GM12878 (cell line): ENCODE results near the gene ZFAND2A. TPM values are rescaled to one million over a fixed set of nuclear protein-coding genes. Genes with fewer than 3 reads are reported as not detected.

ENCODE experiments used
- ATAC-seq: fragments of 200-7000 bp; cut with Tn5 transposase; 3 replicates; pipeline ENCODE4 v1.9.1; 2020; ENCODE audit warnings: mild to moderate bottlenecking, moderate library complexity
- BruUV-seq: library from RNA; stranded (reverse); fragments of 400-500 nt; replicated peaks from 2 replicates; lab custom pipeline; 2021; lab: Mats Ljungman, UMichigan
- CTCF ChIA-PET: fragments of 300-600 bp; sonication (Branson Sonifier 250); formaldehyde crosslinking; extraction: SDS; loops from one replicate; lab custom pipeline; 2021; ENCODE audit warnings: inconsistent platforms; lab: Yijun Ruan, JAX
- POLR2A ChIA-PET: fragments of 350-600 bp; formaldehyde crosslinking; extraction: SDS; loops from one replicate; lab custom pipeline; 2021; ENCODE audit warnings: inconsistent platforms; lab: Charles Lee
- RAD21 ChIA-PET: fragments of 300-600 bp; sonication (Branson Sonifier 250); formaldehyde crosslinking; loops from one replicate; lab custom pipeline; 2023; ENCODE audit warnings: antibody characterized with exemption; ENCODE audit not compliant: unreplicated experiment; lab: Charles Lee
- SMC1A ChIA-PET: fragments of 300-600 bp; sonication (Branson Sonifier 250); formaldehyde crosslinking; loops from one replicate; lab custom pipeline; 2023; ENCODE audit not compliant: unreplicated experiment, uncharacterized antibody; lab: Charles Lee
- DNase-seq: peaks from one replicate; pipeline ENCODE4 v3.0.0-alpha.2; 2011; ENCODE audit warnings: low read depth, low spot score
- FAIRE-seq: peaks from 3 replicates; lab custom pipeline; 2011; peaks lifted over from hg19 to GRCh38; lab: Jason Lieb, UNC
- H2AFZ ChIP-seq: 2 replicates; pipeline ENCODE4 v1.6.0; 2011; ENCODE audit warnings: low read depth, low read length, control low read depth; ENCODE audit not compliant: control insufficient read depth
- H3K27ac ChIP-seq: 2 replicates; pipeline ENCODE4 v1.5.1; 2011; ENCODE audit warnings: control low read depth; ENCODE audit not compliant: control insufficient read depth, insufficient read depth
- H3K27me3 ChIP-seq, 2 experiments: replicated peaks in 1 of 2; 2 replicates each; pipeline versions ENCODE4 v1.6.0 to v1.6.1; 2011; ENCODE audit warnings: low read length in 1 of 2; ENCODE audit not compliant: control insufficient read depth in 2 of 2, insufficient read depth in 2 of 2
- H3K36me3 ChIP-seq, 2 experiments: 2 replicates each; pipeline ENCODE4 v1.5.1; 2011; ENCODE audit warnings: low read length in 1 of 2; ENCODE audit not compliant: control insufficient read depth in 2 of 2, insufficient read depth in 2 of 2
- H3K4me1 ChIP-seq: 2 replicates; pipeline ENCODE4 v1.6.1; 2011; ENCODE audit warnings: mild to moderate bottlenecking, low read length, moderate library complexity, mixed read lengths; ENCODE audit not compliant: control insufficient read depth, insufficient read depth
- H3K4me2 ChIP-seq: 2 replicates; pipeline ENCODE4 v1.6.0; 2011; ENCODE audit warnings: control low read depth; ENCODE audit not compliant: control insufficient read depth, insufficient read depth
- H3K4me3 ChIP-seq: fragments of 200-600 bp; sonication (generic); 2 replicates; pipeline ENCODE4 v1.5.1; 2016
- H3K79me2 ChIP-seq: 2 replicates; pipeline ENCODE4 v1.6.0; 2011; ENCODE audit warnings: low read length; ENCODE audit not compliant: control insufficient read depth, insufficient read depth
- H3K9ac ChIP-seq: 2 replicates; pipeline ENCODE4 v1.8.0; 2011; ENCODE audit warnings: low read length, control low read depth, mixed read lengths; ENCODE audit not compliant: control insufficient read depth, insufficient read depth
- H3K9me3 ChIP-seq: replicated peaks from 3 replicates; pipeline ENCODE4 v1.5.1; 2011; ENCODE audit warnings: mild to moderate bottlenecking, low read length; ENCODE audit not compliant: control insufficient read depth, insufficient read depth
- H4K20me1 ChIP-seq: 2 replicates; pipeline ENCODE4 v1.6.0; 2011; ENCODE audit not compliant: control insufficient read depth, insufficient read depth
- BRCA1 ChIP-seq: IDR thresholded peaks from 2 replicates; pipeline ENCODE4 v1.6.1; 2011; ENCODE audit warnings: low read depth, low read length, improper control_type of control experiment
- CREM ChIP-seq: IDR thresholded peaks from 2 replicates; pipeline ENCODE4 v1.6.1; 2014; ENCODE audit warnings: antibody characterized with exemption, low read depth
- EP300 ChIP-seq, 2 experiments: fragments of 150-350 bp in 1 of 2; IDR thresholded peaks; 2 replicates each; pipeline ENCODE4 v1.6.1; 2011 to 2012; ENCODE audit warnings: low read depth in 2 of 2, low read length in 2 of 2, borderline replicate concordance in 1 of 2, improper control_type of control experiment in 1 of 2, inconsistent platforms in 1 of 2; ENCODE audit not compliant: control insufficient read depth in 1 of 2
- GABPA ChIP-seq: IDR thresholded peaks from 2 replicates; pipeline ENCODE4 v1.6.1; 2014; ENCODE audit warnings: antibody characterized with exemption, low read depth, mild to moderate bottlenecking, inconsistent platforms
- GATAD2B ChIP-seq: fragments of 450-650 bp; conservative IDR thresholded peaks from 2 replicates; pipeline ENCODE4 v1.6.1; 2017; ENCODE audit warnings: low read depth, mild to moderate bottlenecking, moderate library complexity
- HCFC1 ChIP-seq: fragments of 150-350 bp; IDR thresholded peaks from 2 replicates; pipeline ENCODE4 v1.6.1; 2014; ENCODE audit warnings: low read length
- KDM1A ChIP-seq: fragments of 200-600 bp; sonication (generic); IDR thresholded peaks from 2 replicates; pipeline ENCODE4 v1.6.1; 2016; ENCODE audit warnings: borderline replicate concordance
- MYC ChIP-seq: IDR thresholded peaks from 2 replicates; pipeline ENCODE4 v1.6.1; 2011; ENCODE audit warnings: mild to moderate bottlenecking, low read length, moderate library complexity, inconsistent platforms; ENCODE audit not compliant: insufficient read depth, insufficient replicate concordance, insufficient read length, severe bottlenecking
- PAX5 ChIP-seq: IDR thresholded peaks from 2 replicates; pipeline ENCODE4 v1.6.1; 2011; ENCODE audit warnings: low read depth, low read length, borderline replicate concordance
- SKIL ChIP-seq: fragments of 450-650 bp; IDR thresholded peaks from 2 replicates; pipeline ENCODE4 v1.6.1; 2017; ENCODE audit warnings: mild to moderate bottlenecking, low read depth, inconsistent platforms; ENCODE audit not compliant: poor library complexity, severe bottlenecking
- SUPT20H ChIP-seq: IDR thresholded peaks from 2 replicates; pipeline ENCODE4 v1.6.1; 2011; ENCODE audit warnings: low read depth, mild to moderate bottlenecking, low read length, moderate library complexity, borderline replicate concordance; ENCODE audit not compliant: control insufficient read depth
- WRNIP1 ChIP-seq: IDR thresholded peaks from 2 replicates; pipeline ENCODE4 v1.6.1; 2011; ENCODE audit warnings: low read depth, low read length, improper control_type of control experiment, borderline replicate concordance
- YBX1 ChIP-seq: fragments of 450-650 bp; IDR thresholded peaks from 2 replicates; pipeline ENCODE4 v1.6.1; 2016; ENCODE audit warnings: antibody characterized with exemption
- ZNF274 ChIP-seq: IDR thresholded peaks from one replicate; pipeline ENCODE4 v1.8.0; 2011; ENCODE audit not compliant: insufficient read length, insufficient read depth
- ZNF384 ChIP-seq: IDR thresholded peaks from 2 replicates; pipeline ENCODE4 v1.6.1; 2012; ENCODE audit warnings: low read depth, mild to moderate bottlenecking, low read length, improper control_type of control experiment, borderline replicate concordance
- ZZZ3 ChIP-seq: IDR thresholded peaks from 2 replicates; pipeline ENCODE4 v1.6.1; 2011; ENCODE audit warnings: low read depth; ENCODE audit not compliant: control insufficient read depth, insufficient read length
- WGBS: methylation state at CpG from one replicate; pipeline ENCODE4 v1.1.6; 2016; ENCODE audit warnings: low lambda C conversion rate; ENCODE audit not compliant: insufficient replicate concordance, insufficient coverage; ENCODE audit errors: missing lambda C conversion rate; 5-methylcytosine and 5-hydroxymethylcytosine counted together
- in situ Hi-C: fragments of 300-500 bp; cut with MboI; formaldehyde crosslinking; loops from 9 replicates; pipeline ENCODE4 v1.14.3; 2018; ENCODE audit warnings: mixed read lengths
- intact Hi-C: fragments of 100-400 bp; cut with micrococcal nuclease; formaldehyde crosslinking; loops from one replicate; pipeline ENCODE4 v1.14.2; 2022; ENCODE audit not compliant: unreplicated experiment
- polyA plus RNA-seq, 11 experiments: library from polyadenylated mRNA; depleted of rRNA in 4 of 11; unstranded in 6 of 11; stranded (reverse) in 5 of 11; fragments of >200 nt; fragmentation: Nextera tagmentation in 4 of 11; fragmentation: Illumina TruSeq in 1 of 11; extraction: Ambion mirVana in 4 of 11; extraction: Trizol in 1 of 11; gene quantifications; 1 replicate in 1 of 11; 2 replicates in 10 of 11; pipeline versions ENCODE4 v1.2.1 to v1.2.3, GENCODE V29; 2011 to 2016; ENCODE audit warnings: inconsistent platforms in 2 of 11, missing spikeins in 2 of 11, low read depth in 1 of 11
- total RNA-seq, 4 experiments: library from RNA; depleted of rRNA in 3 of 4; stranded (reverse); fragments of >200 nt in 3 of 4; fragmentation: Illumina TruSeq in 1 of 4; extraction: Trizol in 1 of 4; gene quantifications; 2 replicates each; pipeline versions ENCODE4 v1.2.1 to v1.2.3, GENCODE V29; 2013 to 2021
- TF ChIP-seq, protein P1 (sequence below): fragments of 450-650 bp; formaldehyde crosslinking; IDR thresholded peaks from 2 replicates; pipeline ENCODE4 v1.5.0; 2022; ENCODE audit warnings: mild to moderate bottlenecking, missing genetic modification characterization

Gene ZFAND2A
- total and polyA plus RNA-seq, 10 of the 15 experiments (the other 5 are each of a cell fraction or from before 2014, with no cell fraction given) = 14.8 to 39.9 (median 20.8) TPM

- 94% methylated on average over 9 of the region's 11 CpGs for WGBS
- Histone ChIP-seq H3K27ac (no peak overlapping the region), H3K4me3 (no peak overlapping the region), H3K4me1 (peaks cover 7% of the 10 kb centered on the region), H3K79me2 (peaks cover 24% of the 10 kb centered on the region), H2AFZ (no peak overlapping the region), H3K36me3 (peaks cover 18 to 22% of the 10 kb centered on the region in 2 experiments), H3K27me3 (no peaks in the 10 kb centered on the region), H3K9me3 (no peaks in the 10 kb centered on the region), H3K9ac (no peak overlapping the region), H4K20me1 (no peaks in the 10 kb centered on the region), H3K4me2 (no peak overlapping the region)
- intact Hi-C loops (no loop called here), in situ Hi-C loops (no loop called here)
- ChIA-PET CTCF (interaction anchor here (0.9 to 1.1 kb wide), 2 partner anchors 16 to 22 kb away, joined by 3 read pairs; a partner anchor contains a TSS), POLR2A (no interaction called here), SMC1A (no interaction called here), RAD21 (no interaction called here)
- DNase-seq = no peak
- no peak for ATAC-seq
- FAIRE-seq = no peak
- no peak for TF ChIP-seq PAX5
- TF ChIP-seq YBX1 = no peak
- TF ChIP-seq ZNF274 = no peak
- TF ChIP-seq, protein P1, sequence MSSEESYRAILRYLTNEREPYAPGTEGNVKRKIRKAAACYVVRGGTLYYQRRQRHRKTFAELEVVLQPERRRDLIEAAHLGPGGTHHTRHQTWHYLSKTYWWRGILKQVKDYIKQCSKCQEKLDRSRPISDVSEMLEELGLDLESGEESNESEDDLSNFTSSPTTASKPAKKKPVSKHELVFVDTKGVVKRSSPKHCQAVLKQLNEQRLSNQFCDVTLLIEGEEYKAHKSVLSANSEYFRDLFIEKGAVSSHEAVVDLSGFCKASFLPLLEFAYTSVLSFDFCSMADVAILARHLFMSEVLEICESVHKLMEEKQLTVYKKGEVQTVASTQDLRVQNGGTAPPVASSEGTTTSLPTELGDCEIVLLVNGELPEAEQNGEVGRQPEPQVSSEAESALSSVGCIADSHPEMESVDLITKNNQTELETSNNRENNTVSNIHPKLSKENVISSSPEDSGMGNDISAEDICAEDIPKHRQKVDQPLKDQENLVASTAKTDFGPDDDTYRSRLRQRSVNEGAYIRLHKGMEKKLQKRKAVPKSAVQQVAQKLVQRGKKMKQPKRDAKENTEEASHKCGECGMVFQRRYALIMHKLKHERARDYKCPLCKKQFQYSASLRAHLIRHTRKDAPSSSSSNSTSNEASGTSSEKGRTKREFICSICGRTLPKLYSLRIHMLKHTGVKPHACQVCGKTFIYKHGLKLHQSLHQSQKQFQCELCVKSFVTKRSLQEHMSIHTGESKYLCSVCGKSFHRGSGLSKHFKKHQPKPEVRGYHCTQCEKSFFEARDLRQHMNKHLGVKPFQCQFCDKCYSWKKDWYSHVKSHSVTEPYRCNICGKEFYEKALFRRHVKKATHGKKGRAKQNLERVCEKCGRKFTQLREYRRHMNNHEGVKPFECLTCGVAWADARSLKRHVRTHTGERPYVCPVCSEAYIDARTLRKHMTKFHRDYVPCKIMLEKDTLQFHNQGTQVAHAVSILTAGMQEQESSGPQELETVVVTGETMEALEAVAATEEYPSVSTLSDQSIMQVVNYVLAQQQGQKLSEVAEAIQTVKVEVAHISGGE = no peak
- TF ChIP-seq KDM1A = no peak
- no peak for TF ChIP-seq GATAD2B
- no peak for TF ChIP-seq ZZZ3
- TF ChIP-seq MYC = no peak
- TF ChIP-seq SUPT20H = no peak
- TF ChIP-seq WRNIP1 = no peak
- TF ChIP-seq SKIL = no peak
- TF ChIP-seq GABPA = no peak
- no peak for TF ChIP-seq BRCA1
- no peak for TF ChIP-seq EP300 (IDR thresholded peaks at IDR 0.05; ENCODE audit: borderline replicate concordance in 1 of 2, control insufficient read depth in 1 of 2, low read depth in 2 of 2, low read length in 2 of 2)
- TF ChIP-seq ZNF384 = no peak
- no peak for TF ChIP-seq CREM
- TF ChIP-seq HCFC1 = no peak
- BruUV-seq = no TSS peak
These were observed 5.7 kb downstream of the ZFAND2A start for GRCh38 chr7:1154172-1154739.
